Psoas muscle (tissue), 8 donors: ENCODE data around the gene BHLHE41. TPM values are rescaled to one million over a fixed set of nuclear protein-coding genes. Genes with fewer than 3 reads are reported as not detected.
A peak's percentile ranks its signal among the peaks of the same experiment; 100 is the strongest.

Experiments
- ATAC-seq, 4 donors: fragments of 200-7000 bp; cut with Tn5 transposase; one replicate each; pipeline ENCODE4 v1.9.1; 2020; ENCODE audit warnings: moderate library complexity in 3 of 4, mild to moderate bottlenecking in 2 of 4
- DNase-seq, 2 donors: peaks; one replicate each; pipeline ENCODE4 v3.0.0-alpha.2; 2020
- H3K27ac ChIP-seq: fragments of 200-600 bp; one replicate; pipeline ENCODE4 v1.8.0; 2022
- H3K27me3 ChIP-seq, 3 donors: fragments of 200-600 bp in 1 of 3; one replicate each; pipeline versions ENCODE4 v1.6.1 to v1.8.0; 2013 to 2022; ENCODE audit warnings: low read length in 2 of 3, mild to moderate bottlenecking in 2 of 3, moderate library complexity in 1 of 3; ENCODE audit not compliant: insufficient read depth in 3 of 3
- H3K36me3 ChIP-seq, 2 donors: fragments of 200-600 bp in 1 of 2; one replicate each; pipeline versions ENCODE4 v1.6.1 to v1.8.0; 2013 to 2022; ENCODE audit warnings: low read depth in 1 of 2, mild to moderate bottlenecking in 1 of 2, moderate library complexity in 1 of 2; ENCODE audit not compliant: insufficient read depth in 1 of 2
- H3K4me1 ChIP-seq: fragments of 200-600 bp; one replicate; pipeline ENCODE4 v1.8.0; 2022
- H3K4me3 ChIP-seq: fragments of 200-600 bp; one replicate; pipeline ENCODE4 v1.8.0; 2022; ENCODE audit warnings: mild to moderate bottlenecking
- H3K9me3 ChIP-seq: fragments of 200-600 bp; one replicate; pipeline ENCODE4 v1.8.0; 2022
- WGBS, 3 donors: extraction: QIAGEN DNeasy Blood & Tissue Kit; methylation state at CpG; one replicate each; pipeline versions ENCODE4 v1.1.6 to v1.1.7; 2013; 5-methylcytosine and 5-hydroxymethylcytosine counted together
- intact Hi-C, 2 donors: fragments of 100-400 bp; cut with DNase I; formaldehyde crosslinking; loops; one replicate each; pipeline versions ENCODE4 v1.11.0 to v1.14.2; 2022
- polyA plus RNA-seq, 3 donors: library from polyadenylated mRNA; stranded (reverse); fragments of 200-250 nt; gene quantifications; one replicate each; pipeline ENCODE4 v1.2.3, GENCODE V29; 2013
- total RNA-seq, 4 donors: library from RNA; stranded (reverse); fragmentation: NEBNext Ultra II Directional in 2 of 4; extraction: Animal tissue kit (Norgen Biotek cat#: 25700) in 2 of 4; gene quantifications; one replicate each; pipeline versions ENCODE4 v1.2.1 to v1.2.4, GENCODE V29; 2021 to 2023
- TF ChIP-seq, protein P1 (sequence below): fragments of 200-600 bp; IDR thresholded peaks from one replicate; pipeline ENCODE4 v1.8.0; 2022; ENCODE audit warnings: antibody characterized with exemption
- donor health status: healthy with polysubstance abuse.
- donor health status: DM: no; HTN: no; CAD: no; lungs with moderate emphysema.
- donor health status: Bipolar disorder and iron deficiency.
- donor health status: healthy.
- donor health status: DM: yes; HTN: yes; CAD: no.
- donor health status: DM: no; HTN: no; CAD: no.
- donor health status: DM: no; HTN: no; CAD: no.
- donor health status: DM: yes; HTN: yes; CAD: no.

The BHLHE41 gene
- total and polyA plus RNA-seq, 7 donors = 7.4 to 41.5 (median 11.1) TPM

DNA sequence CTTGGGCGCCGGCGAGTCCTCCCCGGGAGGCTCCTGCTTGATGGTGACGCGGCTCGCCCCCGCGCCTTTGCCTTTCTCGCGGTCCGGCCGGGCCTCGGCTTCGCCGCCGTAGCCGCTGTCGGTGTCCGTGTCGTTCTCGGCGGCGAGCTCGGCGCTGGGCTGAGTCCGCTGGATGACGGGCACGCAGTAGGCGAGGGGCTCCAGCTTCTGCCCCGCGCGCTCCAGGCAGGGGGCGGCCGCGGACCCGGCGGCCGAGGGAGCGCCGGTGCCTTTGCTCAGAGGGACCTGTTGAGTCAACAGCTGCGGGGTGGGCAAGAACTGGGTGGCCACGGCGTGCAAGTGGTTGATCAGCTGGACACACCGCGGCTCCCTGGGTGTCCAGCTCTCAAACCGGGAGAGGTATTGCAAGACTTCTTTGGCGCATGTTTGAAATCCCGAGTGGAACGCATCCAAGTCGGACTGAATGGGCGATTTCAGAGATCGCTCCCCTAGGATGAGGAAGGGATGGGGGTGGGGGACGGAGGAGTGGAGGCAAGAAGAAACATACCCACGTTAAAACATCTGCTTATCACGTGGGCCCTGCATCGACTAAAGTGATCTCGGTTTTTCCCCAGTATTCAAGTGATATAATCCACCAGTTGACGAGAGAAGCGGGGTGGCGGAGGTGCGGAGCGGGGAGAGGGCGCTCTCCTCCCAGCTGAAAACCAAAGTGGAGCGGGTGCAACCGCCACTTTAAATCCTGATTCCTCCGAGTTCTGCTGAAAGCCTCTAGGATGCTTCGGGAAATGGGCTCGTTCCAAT lies 2.0 kb downstream of the BHLHE41 start:
- Histone ChIP-seq H3K4me3 (peak overlapping the region; percentile 77), H3K36me3 (no peaks in the 10 kb centered on the region), H3K27me3 (peaks cover 0 to 4% (median 0%) of the 10 kb centered on the region in 3 donors), H3K4me1 (peaks cover 32% of the 10 kb centered on the region), H3K27ac (peak overlapping the region; percentile 90), H3K9me3 (no peaks in the 10 kb centered on the region)
- 0 to 1% (median 0%) methylated on average over 49 to 69 of the region's 69 CpGs for WGBS, 3 donors
- intact Hi-C loops = loop anchor here in 1 of 2 donors (5.0 kb wide), 1 partner anchor 404 kb away; no protein-coding TSS in a partner anchor
- peak; percentile 75 to 86 for DNase-seq
- TF ChIP-seq, protein P1, sequence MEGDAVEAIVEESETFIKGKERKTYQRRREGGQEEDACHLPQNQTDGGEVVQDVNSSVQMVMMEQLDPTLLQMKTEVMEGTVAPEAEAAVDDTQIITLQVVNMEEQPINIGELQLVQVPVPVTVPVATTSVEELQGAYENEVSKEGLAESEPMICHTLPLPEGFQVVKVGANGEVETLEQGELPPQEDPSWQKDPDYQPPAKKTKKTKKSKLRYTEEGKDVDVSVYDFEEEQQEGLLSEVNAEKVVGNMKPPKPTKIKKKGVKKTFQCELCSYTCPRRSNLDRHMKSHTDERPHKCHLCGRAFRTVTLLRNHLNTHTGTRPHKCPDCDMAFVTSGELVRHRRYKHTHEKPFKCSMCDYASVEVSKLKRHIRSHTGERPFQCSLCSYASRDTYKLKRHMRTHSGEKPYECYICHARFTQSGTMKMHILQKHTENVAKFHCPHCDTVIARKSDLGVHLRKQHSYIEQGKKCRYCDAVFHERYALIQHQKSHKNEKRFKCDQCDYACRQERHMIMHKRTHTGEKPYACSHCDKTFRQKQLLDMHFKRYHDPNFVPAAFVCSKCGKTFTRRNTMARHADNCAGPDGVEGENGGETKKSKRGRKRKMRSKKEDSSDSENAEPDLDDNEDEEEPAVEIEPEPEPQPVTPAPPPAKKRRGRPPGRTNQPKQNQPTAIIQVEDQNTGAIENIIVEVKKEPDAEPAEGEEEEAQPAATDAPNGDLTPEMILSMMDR = no peak
- ATAC-seq = peak in 3 of 4 donors; percentile 3 to 15 (median 8)

DNA sequence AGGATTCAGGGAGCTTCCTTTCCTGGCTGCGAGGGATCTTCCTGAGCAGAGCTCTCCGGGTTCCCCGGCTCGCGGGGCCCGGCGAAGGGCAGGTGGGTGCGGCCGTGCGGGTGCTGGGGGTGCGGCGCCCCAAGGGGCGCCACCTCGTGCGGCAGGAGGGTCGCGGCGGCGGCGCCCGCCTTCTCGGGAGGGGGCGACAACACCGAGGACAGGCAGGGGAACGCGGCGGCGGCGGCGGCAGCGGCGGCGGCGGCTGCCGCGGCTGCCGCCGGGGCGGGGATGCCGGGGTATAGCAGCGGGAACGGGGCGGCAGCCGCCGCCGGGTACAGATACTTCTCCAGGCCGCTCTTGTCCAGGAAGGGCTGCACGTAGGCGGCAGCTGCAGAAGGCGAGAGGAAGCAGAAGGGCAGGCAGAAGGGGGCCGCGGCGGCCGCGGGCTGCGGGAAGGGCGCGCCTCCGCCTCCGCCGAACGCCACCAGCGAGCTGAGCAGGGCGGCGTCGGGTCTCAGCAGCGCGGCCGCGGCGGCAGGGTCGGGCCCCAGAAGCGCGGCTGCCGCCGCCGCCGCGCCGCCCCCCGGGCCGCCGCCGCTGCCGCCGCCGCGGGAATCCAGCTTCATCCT lies 2.7 kb downstream of the BHLHE41 start:
- TF ChIP-seq, protein P1 = no peak
- peaks cover 37% of the 10 kb centered on the region for H3K4me1 ChIP-seq
- H3K27ac ChIP-seq = peak overlapping the region; percentile 90
- H3K9me3 ChIP-seq = no peaks in the 10 kb centered on the region
- intact Hi-C loops = loop anchor here in 1 of 2 donors (5.0 kb wide), 1 partner anchor 405 kb away; no protein-coding TSS in a partner anchor
- no peaks in the 10 kb centered on the region for H3K36me3 ChIP-seq
- ATAC-seq = no peak
- peak overlapping the region; percentile 77 for H3K4me3 ChIP-seq
- H3K27me3 ChIP-seq = no peaks in the 10 kb centered on the region
- peak; percentile 48 to 66 for DNase-seq
- WGBS, 3 donors = 1% methylated on average over 25 to 88 of the region's 88 CpGs

DNA sequence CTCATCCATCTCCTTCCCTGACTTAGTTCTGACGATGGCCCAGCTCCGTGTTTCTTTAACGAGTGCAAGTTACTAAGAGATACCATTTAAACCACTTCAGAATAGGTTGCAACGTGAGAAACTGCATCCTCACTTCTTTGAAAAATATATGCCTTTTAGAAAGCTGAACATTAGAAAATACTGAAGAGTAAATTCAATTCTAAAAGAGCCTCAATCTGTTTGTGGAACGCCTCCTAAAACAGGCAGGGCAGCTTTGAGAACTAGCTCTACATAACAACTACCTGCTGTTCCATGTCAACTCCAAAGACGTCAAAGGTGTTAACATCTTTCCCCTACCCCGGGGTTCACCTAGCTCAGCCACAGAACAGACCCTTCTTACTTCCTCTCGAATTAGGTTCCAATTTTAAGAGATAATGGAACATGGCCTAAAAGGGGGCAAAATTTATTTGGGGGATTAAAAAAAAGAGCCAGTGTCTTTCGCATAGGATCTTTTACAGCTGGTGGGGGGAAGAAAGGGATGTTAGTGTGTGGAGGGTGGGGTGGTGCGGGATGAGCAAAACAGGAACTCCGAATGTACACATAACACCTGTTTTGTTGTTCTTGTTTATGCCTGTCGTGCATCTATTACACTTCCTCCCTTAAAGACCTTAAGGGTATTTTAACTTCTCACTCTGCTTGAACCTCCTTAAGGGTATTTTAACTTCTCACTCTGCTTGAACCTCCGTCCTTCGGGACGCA lies 3.3 kb downstream of the BHLHE41 start:
- intact Hi-C loops = loop anchor here in 1 of 2 donors (5.0 kb wide), 1 partner anchor 406 kb away; no protein-coding TSS in a partner anchor
- WGBS, 3 donors = 16 to 38% (median 19%) methylated on average over 15 of the region's 15 CpGs
- TF ChIP-seq, protein P1 = no peak

DNA sequence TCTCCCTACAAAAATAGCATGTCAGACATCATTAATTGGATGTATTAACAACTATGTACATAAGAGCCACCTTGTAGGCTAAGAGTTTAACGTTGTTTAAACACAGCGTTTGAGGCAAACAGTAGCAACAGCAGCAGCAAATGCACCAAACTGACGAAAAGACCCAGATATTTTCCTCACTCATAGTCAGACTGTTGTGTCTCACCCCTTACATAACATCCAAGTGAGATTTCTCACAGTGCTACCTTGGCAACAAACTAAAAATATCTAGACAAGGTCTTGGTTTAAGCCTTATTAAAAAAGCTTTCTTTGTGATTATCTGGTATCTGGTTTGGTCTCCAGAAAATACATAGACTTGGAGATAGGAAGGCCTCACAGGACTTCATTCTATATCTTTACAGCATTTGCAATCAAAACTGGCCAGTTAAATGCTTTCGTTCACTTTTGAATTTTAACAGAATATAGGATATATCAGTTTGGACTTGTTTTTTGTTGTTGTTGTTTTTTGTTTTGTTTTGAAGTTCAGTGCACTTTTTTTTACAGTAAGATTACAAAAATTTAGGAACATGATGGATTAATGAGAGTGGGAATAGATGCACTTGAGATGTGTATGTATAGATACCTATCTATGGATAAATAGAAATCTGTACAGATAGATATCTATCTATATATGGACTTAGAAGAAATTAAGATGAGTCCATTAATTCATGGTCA lies 4.1 kb downstream of the BHLHE41 start:
- Histone ChIP-seq H3K27me3 (no peaks in the 10 kb centered on the region), H3K4me3 (peak overlapping the region; percentile 77), H3K27ac (peak overlapping the region; percentile 90), H3K4me1 (peaks cover 47% of the 10 kb centered on the region), H3K36me3 (no peaks in the 10 kb centered on the region), H3K9me3 (no peaks in the 10 kb centered on the region)
- intact Hi-C loops = loop anchor here in 1 of 2 donors (5.0 kb wide), 1 partner anchor 407 kb away; no protein-coding TSS in a partner anchor
- TF ChIP-seq, protein P1 = no peak
- ATAC-seq (no peak), DNase-seq (no peak)
- WGBS, 3 donors = 32 to 67% (median 38%) methylated on average over 4 of the region's 4 CpGs

More for the DNA sequence above, 3.3 kb downstream of the BHLHE41 start:
- H3K27me3 ChIP-seq = no peaks in the 10 kb centered on the region
- no peak for DNase-seq
- H3K27ac ChIP-seq = peak overlapping the region; percentile 90
- H3K9me3 ChIP-seq = no peaks in the 10 kb centered on the region
- H3K4me1 ChIP-seq = peaks cover 41% of the 10 kb centered on the region
- no peaks in the 10 kb centered on the region for H3K36me3 ChIP-seq
- peak overlapping the region; percentile 77 for H3K4me3 ChIP-seq
- ATAC-seq = no peak
